SW 1271 (cell line): ENCODE data around the gene AFM.

Experiments used
- DNase-seq, 2 experiments: peaks; one replicate each; lab custom pipeline; 2025; lab: John Stamatoyannopoulos, UW

Gene AFM

DNA sequence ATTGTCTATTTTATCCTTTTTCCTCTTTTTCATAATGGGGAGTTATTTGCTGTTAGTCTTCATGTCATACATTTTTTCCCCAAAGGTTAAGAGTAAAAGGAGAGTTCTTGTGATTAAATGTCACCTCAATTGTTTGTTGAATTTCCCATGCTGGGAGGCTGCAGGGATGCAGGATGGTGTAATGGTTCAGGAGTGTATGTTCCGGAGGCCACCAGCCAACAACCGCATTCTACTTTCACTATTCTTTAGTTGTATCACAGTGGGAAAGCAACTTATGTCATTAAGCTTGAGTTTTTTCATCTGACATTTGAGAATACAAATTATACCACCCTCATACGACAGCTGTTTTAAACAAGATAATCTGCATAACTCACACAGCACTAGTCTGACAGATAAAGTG, 30.1 kb upstream of the AFM start:
- no peak for DNase-seq

DNA sequence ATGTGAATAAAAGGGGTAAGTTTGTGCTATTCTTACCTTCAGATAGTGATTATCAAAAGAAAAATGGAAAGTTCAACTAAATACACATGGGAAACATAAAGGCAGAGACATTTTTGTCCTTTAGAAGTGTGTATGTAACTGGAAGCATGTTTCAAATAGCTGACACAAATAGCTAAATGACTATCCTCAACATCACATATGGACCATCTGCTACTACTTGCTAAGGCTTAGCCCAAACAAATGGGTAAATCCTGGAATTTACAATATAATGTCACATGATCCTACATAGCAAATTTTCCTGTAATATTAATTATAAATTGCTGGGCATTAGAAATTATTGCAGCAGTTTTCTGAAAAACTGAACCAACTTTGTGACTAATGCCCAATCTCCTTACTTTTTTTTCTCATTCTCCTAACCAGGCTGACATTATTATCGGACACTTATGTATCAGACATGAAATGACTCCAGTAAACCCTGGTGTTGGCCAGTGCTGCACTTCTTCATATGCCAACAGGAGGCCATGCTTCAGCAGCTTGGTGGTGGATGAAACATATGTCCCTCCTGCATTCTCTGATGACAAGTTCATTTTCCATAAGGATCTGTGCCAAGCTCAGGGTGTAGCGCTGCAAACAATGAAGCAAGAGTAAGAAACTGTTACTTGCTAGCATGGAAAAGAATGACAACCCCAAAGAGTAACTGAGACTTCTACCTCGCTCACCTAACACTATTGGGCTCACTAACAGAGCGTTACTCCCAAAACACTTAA, 29.4 kb upstream of the AFM start:
- DNase-seq = no peak

DNA sequence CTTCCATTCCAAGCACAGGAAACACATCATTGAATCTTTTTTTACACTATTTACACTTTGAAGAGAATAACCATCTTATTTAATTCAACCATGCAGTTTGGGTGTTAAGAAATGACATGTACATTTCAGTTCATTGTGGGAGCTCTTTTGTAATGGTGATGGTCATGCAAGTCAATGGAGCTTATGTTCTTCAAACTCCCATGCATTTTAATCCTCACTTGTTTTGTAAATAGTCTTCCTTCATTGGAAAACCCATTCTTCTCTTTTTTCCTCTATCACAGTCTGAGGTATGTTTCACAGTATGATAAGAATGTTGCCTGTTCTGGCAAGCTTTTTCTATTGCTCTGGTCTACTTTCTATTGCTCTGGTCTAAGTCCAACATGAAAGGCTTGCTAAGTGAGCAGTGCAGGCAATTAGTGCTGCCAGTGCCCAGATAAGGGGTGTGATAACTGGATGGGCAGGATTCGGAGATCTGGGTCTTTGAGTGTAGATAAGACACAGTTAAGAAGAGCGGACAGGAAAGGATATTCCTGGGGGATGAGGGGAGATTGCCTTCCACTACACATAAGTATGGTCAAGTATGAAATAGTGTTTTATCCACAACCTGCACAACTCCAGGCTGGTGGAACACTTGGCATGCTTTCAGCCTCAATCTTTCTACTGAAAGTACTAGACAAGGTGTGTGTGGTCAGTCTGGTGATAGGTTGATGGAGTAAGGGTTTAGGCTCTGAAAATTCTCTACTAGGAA, 28.4 kb upstream of the AFM start:
- no peak for DNase-seq

DNA sequence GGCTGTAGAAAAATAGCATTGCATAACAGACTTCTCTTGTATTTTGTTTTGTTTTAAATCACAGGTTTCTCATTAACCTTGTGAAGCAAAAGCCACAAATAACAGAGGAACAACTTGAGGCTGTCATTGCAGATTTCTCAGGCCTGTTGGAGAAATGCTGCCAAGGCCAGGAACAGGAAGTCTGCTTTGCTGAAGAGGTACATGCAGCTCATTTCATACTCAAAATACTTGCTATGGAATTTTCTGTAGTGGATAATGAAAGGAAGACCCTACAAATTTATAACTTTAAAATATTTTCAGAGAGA, 27.9 kb upstream of the AFM start:
- DNase-seq = no peak

DNA sequence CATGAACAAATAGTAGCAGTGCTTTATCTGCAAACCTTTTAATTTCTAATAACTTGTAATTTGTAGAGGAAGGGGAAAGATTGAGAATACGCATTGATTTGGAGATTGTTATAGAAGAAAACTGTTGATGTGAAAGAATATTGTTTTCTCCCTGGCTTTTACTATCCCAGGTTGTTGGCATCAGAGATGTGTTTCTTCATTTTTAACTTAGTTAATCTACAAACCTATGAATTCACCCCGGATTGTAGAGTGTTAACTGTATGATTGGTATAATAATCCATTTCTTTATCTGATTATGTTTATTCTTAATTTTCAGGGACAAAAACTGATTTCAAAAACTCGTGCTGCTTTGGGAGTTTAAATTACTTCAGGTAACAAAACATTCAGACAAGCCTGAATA, 26.6 kb upstream of the AFM start:
- DNase-seq = no peak

DNA sequence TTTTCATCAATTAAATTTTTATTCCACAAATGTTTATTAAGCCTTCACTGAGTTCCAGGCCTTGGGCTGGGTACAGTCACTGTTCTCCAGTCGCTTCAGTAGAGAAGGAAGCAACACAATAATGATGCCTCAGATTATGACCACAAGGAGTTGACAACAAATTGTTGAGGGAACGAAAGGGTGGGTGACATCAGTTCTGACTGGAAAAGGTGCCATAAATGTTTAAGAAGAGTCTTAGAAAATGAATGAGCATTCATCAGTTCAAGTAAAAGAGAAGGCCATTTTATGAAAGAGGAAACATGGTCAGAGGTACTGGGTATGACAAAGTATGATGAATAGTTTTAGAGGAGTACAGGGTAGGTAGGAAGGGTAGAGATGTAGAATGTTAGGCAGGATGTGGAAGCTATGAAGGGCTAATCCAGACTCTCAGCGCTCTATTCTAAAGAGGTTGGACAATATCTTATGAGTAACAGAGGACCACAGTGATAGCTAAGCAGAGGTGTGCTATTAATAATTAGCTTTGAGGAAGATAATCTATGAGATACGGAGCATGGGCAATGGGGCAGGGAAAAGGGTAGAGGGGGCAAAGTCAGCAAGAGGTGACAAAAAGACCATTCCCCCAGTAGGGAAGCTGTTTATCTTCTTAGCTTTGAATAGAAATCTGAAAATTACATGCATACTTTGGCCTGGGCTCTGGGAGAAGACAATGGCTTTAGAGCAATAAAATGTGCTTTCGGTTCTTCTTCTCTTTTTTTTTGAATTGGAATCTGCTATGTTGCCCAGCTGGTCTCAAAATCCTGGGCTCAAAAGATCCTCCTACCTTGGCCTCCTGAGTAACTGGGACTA, 25.1 kb upstream of the AFM start:
- no peak for DNase-seq

DNA sequence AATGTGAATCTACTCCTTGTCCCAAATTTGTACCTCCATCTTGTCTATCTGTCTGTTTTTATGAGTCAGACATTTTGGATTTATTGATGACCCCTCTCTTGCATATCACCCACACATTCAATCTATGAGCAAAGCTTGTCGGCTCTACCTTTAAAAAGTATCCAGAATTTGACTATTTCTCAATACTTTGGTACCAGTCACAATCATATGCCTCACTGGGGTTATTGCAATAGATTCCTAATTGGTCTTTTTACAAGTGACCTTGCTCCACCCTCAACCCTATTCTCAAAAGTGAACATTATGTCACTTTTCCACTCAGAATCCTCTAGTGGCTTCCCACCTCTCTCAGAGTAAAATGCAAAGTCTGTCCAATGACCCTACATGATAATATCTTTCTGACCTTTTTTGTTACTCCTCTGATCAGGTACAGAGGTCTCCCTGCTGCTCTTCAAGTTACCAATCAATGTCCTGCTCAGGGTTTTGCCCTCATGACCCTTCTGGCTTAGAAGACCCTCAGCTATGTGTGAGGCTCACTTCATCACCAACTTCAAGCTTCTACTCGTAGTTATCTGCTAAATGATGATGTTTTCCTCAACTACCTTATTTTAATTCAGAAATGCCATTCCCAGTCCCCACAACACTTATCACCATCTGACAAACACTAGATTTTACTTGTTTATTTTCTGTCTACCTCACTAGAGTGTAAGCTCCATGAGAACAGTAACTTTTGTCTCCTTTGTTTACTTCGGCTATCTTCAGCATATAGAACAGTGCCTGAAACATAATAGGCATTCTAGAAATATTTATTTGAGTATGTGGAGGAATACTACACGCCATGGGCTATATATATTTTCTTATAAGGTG, 23.1 kb upstream of the AFM start:
- DNase-seq = no peak

DNA sequence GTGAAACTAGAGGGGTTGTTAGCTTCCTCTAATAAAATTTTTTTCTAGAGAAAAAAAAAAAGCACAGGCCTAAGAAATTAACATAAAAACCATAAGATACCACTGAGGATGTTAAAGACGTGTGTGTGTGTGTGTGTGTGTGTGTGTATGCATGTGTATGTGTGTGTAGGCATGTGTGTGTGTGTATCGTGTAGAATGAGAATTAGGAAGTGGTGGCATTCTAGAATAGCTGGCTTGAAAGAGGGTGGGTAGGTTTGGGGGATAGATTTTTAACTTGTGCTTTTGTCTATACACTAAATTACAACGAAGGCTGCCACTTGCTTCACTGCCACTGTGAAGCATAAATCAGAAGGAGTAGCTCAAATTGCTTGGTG, 22.5 kb upstream of the AFM start:
- no peak for DNase-seq

DNA sequence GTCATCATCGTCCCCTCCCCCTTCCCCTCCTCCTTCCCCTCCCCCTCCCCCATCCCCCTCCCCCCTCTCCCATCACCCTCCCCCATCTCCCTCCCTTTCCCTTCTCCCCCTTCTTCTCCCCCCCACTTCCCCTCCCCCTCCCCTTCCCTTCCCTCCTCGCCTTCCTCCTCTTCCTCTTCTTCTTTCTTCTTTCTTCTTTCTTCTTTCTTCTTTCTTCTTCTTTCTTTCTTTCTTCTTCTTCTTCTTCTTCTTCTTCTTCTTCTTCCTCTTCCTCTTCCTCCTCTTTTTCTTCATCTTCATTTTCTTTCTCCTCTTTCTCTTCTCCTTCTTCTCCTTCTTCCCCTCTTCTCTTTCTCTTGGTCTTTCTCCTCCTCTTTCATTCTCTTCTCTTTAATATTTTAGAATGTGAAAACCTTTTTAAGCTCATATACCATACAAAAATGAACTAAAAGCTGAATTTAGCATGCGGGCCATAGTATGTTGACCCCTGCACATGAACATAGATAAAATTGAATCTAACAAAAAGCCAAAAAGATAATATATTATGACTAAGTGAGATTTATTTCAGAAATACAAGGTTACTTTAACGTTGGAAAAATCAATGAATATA, 20.5 kb upstream of the AFM start:
- DNase-seq = no peak

DNA sequence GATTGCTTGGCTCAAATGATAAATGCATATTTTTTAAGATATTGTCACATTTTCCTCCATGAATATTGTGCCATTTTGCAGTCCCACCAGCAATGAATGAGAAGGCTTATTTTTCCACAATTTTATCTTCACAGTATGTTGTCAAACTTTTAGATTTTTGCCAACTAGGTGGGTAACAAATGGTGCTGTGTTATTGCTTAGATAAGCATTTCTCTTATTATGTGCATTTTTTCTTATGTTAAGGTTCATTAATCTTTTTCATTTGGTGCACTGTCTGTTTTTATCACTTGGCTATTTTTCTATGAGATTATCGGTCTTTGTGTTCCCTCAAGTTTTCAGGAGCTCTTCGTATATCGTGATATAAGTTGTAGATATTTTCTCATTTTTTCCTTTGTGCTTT, 13.4 kb upstream of the AFM start:
- DNase-seq = no peak

DNA sequence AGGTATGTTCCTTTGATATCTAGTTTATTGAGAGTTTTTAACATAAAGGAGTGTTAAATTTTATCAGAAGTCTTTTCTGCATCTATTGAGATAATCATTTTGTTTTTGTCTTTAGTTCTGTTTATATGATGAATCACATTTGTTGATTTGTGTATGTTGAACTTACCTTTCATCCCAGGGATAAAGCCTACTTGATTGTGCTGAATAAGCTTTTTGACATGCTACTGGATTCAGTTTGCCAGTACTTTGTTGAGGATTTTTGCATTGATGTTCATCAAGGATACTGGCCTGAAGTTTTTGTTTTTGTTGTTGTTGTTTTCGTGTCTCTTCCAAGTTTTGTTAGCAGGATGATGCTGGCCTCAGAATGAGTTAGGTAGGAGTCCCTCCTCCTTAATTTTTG, 10.8 kb upstream of the AFM start:
- DNase-seq = no peak

DNA sequence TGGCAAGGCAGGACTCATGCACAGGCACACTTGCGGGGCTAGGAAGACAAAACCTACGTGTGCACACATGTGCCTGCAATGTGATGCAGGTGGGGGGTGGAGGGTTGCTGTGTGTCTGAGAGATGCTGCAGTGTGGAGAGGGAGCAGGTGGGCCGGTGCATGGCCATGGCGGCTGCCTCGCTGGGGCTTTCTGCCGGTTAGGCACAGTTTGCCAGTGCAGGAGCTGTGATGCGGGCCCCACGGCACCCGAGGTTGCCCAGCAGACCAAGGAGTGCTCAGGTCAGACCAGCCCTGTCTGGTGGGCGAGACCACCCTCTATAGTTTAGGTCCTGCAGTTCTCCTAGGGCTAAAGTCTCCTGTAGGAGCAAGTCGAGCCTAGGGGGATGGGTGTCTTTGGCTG, 4.4 kb upstream of the AFM start:
- DNase-seq = no peak

DNA sequence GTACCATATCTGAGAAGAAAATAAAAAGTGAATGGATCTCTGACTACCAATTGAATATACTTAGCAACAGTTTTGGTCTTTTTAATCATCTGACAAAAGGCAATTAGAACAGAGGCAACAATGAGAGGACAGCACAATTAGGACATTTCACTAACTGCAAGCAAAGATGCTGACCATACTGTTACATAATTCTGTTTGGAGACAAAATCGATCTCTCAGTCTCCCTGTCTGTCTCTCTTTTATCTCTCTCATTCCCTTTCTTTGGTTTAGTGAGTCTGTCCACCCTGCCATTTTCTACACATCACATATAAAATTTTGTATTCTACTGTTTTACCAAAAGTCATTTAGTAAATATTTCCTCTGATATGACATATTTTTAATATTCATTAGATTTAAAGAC, 2.2 kb upstream of the AFM start:
- no peak for DNase-seq

DNA sequence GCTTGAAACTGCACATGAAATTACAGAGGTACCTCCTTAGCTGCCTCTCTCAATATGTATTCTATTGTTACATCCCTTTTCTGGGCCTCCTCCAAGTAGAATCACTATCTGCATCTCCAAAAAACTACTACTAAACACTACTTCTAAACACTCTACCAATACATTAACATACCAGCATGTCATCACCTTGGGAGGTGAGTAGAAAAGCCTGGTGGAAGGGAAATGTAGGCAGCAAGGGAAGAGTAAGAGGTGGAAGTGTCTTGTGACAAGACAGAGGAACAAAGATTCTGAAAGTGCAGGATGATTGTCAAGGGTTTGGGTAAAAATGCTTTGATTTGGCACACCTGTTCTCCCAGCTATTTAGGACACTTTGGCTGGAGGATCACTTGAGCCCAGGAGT, 3.5 kb downstream of the AFM start:
- no peak for DNase-seq

DNA sequence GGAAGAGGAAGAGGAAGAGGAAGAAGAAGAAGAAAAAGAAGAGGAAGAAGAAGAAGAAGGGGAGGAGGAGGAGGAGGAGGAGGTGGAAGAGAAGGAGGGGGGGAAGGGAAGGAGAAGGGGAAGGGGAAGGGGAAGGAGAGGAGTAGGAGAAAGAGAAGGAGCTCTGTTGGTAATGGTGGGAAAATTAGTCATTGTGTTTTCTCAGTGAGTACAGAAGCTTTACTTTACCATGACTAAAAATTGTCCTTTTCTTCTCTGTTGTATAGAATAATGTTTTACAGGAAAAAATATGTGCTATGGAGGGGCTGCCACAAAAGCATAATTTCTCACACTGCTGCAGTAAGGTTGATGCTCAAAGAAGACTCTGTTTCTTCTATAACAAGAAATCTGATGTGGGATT, 4.1 kb downstream of the AFM start:
- no peak for DNase-seq

DNA sequence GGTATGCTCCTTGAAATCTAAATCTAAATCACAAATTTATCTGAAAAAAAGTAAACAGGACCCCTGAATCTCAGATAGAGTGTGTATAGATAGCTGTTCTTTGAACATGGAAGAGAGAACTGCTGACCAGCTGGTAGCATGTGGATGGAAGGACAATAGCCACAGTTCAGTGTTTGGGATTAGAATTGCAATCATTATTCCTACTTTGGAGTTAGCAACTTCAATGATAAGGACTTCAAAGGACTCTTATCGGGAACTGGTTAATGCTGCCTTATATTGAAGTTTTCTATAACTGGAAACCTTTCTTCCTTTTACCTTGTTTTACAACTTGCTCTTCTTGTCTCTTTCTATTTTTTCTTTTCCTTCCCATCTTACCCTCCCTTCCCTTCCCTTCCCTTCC, 5.0 kb downstream of the AFM start:
- DNase-seq = no peak

DNA sequence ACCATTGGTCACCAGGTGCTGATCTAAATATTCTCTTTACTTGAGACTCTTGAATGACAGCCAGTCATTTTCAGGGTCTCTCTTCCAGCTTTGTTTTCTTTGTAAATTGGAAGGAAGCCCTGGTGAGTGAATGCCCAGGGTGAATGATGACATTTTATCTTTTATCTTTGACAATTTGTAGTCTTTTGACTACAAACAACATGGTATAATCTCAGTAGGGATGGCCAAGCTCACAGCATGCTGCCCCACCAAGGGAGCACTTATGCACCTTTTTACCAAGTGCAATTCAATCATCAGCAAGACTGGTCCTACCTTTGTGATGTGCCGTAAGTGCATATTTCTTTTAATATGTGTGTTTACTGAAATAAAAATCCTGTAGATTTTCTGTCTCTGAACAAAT, 5.7 kb downstream of the AFM start:
- no peak for DNase-seq

DNA sequence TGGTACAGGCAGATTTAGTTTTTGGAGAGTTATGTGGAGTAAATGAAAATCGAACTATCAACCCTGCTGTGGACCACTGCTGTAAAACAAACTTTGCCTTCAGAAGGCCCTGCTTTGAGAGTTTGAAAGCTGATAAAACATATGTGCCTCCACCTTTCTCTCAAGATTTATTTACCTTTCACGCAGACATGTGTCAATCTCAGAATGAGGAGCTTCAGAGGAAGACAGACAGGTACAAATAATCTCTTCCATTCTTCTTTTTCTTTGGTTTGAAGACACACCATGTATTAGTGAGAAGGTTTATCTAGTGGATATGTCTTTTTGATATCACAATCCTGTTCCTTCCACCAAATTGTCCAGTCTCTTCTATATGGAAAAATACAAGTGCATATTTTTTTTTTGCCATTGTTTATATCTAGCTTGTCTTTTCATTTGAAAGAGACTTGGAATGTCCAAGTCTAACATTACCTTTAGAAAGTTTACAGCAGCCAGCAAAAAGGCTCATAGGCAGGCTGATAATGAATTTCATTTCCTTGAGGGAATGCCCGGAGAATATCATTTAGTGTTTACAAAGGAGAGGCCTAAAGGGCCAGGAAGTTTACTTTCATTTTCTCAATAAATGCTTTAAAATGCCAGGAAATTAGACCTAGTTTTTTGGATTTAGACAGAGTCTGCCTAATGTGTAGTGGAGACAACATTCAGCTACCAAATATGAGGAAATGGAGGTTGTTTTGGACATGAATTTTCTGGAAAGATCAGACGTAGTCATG, 18.6 kb downstream of the AFM start:
- no peak for DNase-seq

DNA sequence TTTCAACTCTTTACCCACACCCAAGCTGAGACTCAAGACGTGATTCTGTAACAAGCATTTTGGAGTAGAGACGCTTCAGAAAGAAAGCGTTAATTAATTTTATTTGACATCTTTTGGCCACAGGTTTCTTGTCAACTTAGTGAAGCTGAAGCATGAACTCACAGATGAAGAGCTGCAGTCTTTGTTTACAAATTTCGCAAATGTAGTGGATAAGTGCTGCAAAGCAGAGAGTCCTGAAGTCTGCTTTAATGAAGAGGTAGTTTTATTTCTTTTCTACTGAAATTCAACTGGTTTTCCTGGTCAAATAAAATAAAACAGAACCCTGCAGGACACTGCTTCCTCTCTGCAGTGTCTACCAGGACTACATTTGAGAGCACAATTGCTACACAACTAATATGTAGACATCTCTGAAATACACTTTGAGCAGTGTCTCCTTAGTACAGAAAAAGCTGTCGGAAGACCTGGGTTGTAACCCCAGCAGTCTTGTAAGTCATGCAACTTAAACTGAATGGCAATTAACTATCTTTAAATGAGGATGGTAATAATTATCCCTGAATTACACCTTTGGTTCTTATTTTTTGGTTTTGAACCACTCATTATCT, 20.2 kb downstream of the AFM start:
- no peak for DNase-seq

DNA sequence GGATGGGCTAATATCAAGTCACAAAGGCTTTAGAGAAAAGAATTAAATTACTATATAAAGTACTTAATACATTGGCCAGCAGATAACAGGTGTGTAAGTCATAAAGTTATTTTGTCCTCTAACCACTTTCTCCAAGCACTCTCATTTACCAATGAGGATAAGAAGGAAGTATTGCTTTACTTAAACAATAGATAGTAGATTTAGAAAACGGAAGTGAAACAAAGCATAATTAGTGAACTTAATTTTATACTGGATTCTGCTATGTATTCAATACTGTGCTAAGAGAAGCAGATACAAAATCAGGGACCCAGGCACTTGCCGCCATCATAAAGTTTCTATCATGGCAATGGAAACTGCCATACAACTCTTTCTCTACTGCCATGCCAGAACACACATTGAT, 24.0 kb downstream of the AFM start:
- DNase-seq = no peak

DNA sequence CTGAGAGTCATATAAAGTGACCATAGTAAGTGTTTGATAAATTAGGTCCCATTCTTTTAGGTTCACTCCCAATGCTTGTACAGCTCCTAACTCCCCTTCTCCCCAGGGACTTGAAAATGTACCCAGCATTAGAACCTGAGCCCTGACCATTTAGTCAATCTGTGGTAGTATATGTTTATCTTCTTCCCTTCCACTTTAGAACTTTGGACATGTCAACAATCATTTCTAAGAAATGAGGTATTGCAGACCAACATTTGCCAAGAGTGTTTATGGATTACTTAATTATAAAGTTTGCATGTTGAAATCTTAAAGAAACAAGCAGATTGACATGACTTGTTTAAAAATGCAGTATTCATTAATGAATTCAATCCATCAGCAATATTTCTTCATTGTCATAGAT, 26.0 kb downstream of the AFM start:
- no peak for DNase-seq
